Measurements from ENCODE around the gene IGFBP4. TPM values are rescaled to one million over a fixed set of nuclear protein-coding genes. Genes with fewer than 3 reads are reported as not detected.

The IGFBP4 gene
- total and polyA plus RNA-seq, 10 of the 15 experiments (the other 5 are each of a cell fraction or from before 2014, with no cell fraction given) = 2.4 to 22.3 (median 6.6) TPM

DNA sequence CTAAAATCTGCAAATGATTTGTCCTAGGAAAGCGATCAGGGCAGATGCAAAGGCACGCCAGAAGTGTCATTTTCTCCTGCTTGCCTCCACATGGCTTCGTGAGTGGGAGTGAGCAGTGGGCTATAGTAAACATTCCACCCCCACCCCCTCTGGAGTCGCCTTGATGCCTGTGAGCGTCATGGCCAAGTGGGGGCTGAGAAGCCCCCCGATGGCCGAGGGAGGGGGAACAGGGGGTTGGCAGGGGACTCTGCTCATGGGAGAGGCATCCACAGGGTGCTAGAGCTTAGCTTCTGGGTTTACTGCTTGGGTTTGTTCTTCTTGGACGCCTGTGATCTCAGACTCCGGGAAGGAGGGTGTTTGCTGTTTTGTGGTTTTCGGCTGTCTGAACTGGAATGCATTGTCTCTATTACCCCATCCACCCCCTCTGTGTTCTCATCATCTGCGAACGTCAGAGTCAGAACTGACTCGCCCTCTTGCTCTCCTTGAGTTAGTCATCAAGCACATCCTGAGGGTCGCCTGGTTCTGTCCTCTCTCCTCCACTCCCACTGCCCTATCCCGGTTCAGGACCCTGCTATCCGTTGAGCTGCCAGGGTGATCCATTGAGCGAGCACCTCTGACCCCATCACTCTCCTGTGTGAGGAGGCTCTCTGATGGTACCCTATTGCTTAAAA, 42.7 kb downstream of the IGFBP4 start:
- DNase-seq (ENCODE audit: low read depth, low spot score) (no peak), FAIRE-seq (no peak), ATAC-seq (no peak)
- in situ Hi-C loops (cut with MboI) = no loop called here
- Histone ChIP-seq H3K36me3 (ENCODE audit: control insufficient read depth in 2 of 2, insufficient read depth in 2 of 2, low read length in 1 of 2) (no peaks in the 10 kb centered on the region), H3K4me2 (ENCODE audit: control insufficient read depth, insufficient read depth) (no peak overlapping the region), H3K9ac (ENCODE audit: control insufficient read depth, insufficient read depth, low read length) (no peak overlapping the region), H3K27me3 (replicated peaks in 1 of 2; ENCODE audit: control insufficient read depth in 2 of 2, insufficient read depth in 2 of 2, low read length in 1 of 2) (peaks cover 0 to 2% of the 10 kb centered on the region in 2 experiments; a peak in 2 of 4 replicates), H3K79me2 (ENCODE audit: control insufficient read depth, insufficient read depth, low read length) (no peaks in the 10 kb centered on the region), H3K27ac (ENCODE audit: control insufficient read depth, insufficient read depth) (no peak overlapping the region), H3K9me3 (replicated peaks; ENCODE audit: control insufficient read depth, insufficient read depth, low read length) (no peaks in the 10 kb centered on the region), H4K20me1 (ENCODE audit: control insufficient read depth, insufficient read depth) (no peaks in the 10 kb centered on the region), H3K4me1 (ENCODE audit: control insufficient read depth, insufficient read depth, low read length) (peaks cover 8% of the 10 kb centered on the region), H2AFZ (ENCODE audit: control insufficient read depth, low read depth, low read length) (no peak overlapping the region), H3K4me3 (no peak overlapping the region)
- ChIA-PET SMC1A (ENCODE audit: uncharacterized antibody, unreplicated experiment) (interaction anchor here (1.0 to 1.6 kb wide), 3 partner anchors 9 to 41 kb away, joined by 3 to 5 read pairs (median 3); no protein-coding TSS in a partner anchor), RAD21 (ENCODE audit: unreplicated experiment) (interaction anchor here (1.8 kb wide), 1 partner anchor 9 kb away, joined by 3 read pairs; no protein-coding TSS in a partner anchor), CTCF (interaction anchor here (0.5 to 2.1 kb wide), 2 partner anchors 10 to 36 kb away, joined by 3 to 7 read pairs; no protein-coding TSS in a partner anchor), POLR2A (interaction anchor here (0.5 kb wide), 1 partner anchor 1621 kb away, joined by 4 read pairs; no protein-coding TSS in a partner anchor)
- intact Hi-C loops (cut with micrococcal nuclease; ENCODE audit: unreplicated experiment) = no loop called here
- 32% methylated on average over 17 of the region's 17 CpGs for WGBS (ENCODE audit: insufficient coverage, insufficient replicate concordance, low lambda C conversion rate, missing lambda C conversion rate)
- TF ChIP-seq E4F1 (IDR thresholded peaks at IDR 0.05; ENCODE audit: borderline replicate concordance, partially characterized antibody) (no peak), RELA (IDR thresholded peaks at IDR 0.05; ENCODE audit: borderline replicate concordance, partially characterized antibody) (no peak), POU2F2 (IDR thresholded peaks at IDR 0.05; ENCODE audit: borderline replicate concordance, low read depth, low read length) (no peak), RUNX3 (IDR thresholded peaks at IDR 0.05; ENCODE audit: low read length) (0 out of 2 replicates have a peak, but pooled peaks have one; percentile 6), PAX8 (IDR thresholded peaks at IDR 0.05) (no peak), ZZZ3 (IDR thresholded peaks at IDR 0.05; ENCODE audit: control insufficient read depth, insufficient read length, low read depth) (no peak)
- no TSS peak for BruUV-seq (replicated peaks)
